ENCODE measurements around the gene CDCA8.
"Not testable (repeated sequence)": the region's sequence is repeated elsewhere in the genome, so short reads cannot be mapped to it uniquely, and the experiment has no call there.

CDCA8 gene

GRCh38 chr1:37685722-37686121 lies 6.6 kb upstream of the CDCA8 start:
- Histone ChIP-seq H3K36me3 (ENCODE audit: low read depth) (peaks cover 64% of the 10 kb centered on the region), H3K27ac (ENCODE audit: poor library complexity, severe bottlenecking) (no peak overlapping the region), H3K4me1 (ENCODE audit: insufficient read depth, poor library complexity, severe bottlenecking) (peaks cover 3% of the 10 kb centered on the region), H3K9me3 (ENCODE audit: severe bottlenecking) (no peaks in the 10 kb centered on the region), H3K4me3 (ENCODE audit: severe bottlenecking) (no peak overlapping the region), H3K27me3 (ENCODE audit: insufficient read depth, poor library complexity, severe bottlenecking) (no peaks in the 10 kb centered on the region)
- TF ChIP-seq CTCF (IDR thresholded peaks at IDR 0.05; ENCODE audit: poor library complexity, severe bottlenecking) = no peak
- DNase-seq (ENCODE audit: low spot score) (no peak), ATAC-seq (ENCODE audit: low read depth) (no peak)

DNA sequence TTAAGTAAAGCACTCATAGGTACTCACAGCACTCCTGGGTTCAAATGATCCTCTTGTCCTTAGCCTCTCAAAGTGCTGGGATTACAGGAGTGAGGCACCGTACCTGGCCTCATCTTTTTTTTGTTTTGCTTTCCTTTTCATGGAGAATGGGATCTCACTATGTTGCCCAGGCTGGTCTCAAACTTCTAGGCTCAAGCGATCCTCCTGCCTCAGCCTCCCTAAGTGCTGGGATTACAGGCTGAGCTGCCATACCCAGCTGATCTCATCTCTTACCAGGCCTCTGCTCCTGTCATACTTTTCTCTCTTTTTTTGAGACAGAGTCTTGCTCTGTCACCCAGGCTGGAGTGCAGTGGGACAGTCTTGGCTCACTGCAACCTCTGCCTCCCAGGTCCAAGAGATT lies 4.6 kb upstream of the CDCA8 start:
- H3K27me3 ChIP-seq (ENCODE audit: insufficient read depth, poor library complexity, severe bottlenecking); ATAC-seq (ENCODE audit: low read depth); H3K27ac ChIP-seq (ENCODE audit: poor library complexity, severe bottlenecking); DNase-seq (ENCODE audit: low spot score); H3K4me3 ChIP-seq (ENCODE audit: severe bottlenecking); H3K9me3 ChIP-seq (ENCODE audit: severe bottlenecking); H3K4me1 ChIP-seq (ENCODE audit: insufficient read depth, poor library complexity, severe bottlenecking): not testable (repeated sequence)
- peaks cover 47% of the 10 kb centered on the region for H3K36me3 ChIP-seq (ENCODE audit: low read depth)

GRCh38 chr1:37688926-37689325 lies 3.4 kb upstream of the CDCA8 start:
- peak overlapping the region; percentile 82 for H3K4me3 ChIP-seq (ENCODE audit: severe bottlenecking)
- DNase-seq (ENCODE audit: low spot score) (no peak), ATAC-seq (ENCODE audit: low read depth) (no peak)
- peaks cover 3% of the 10 kb centered on the region for H3K4me1 ChIP-seq (ENCODE audit: insufficient read depth, poor library complexity, severe bottlenecking)
- no peak overlapping the region for H3K27ac ChIP-seq (ENCODE audit: poor library complexity, severe bottlenecking)
- TF ChIP-seq CTCF (IDR thresholded peaks at IDR 0.05; ENCODE audit: poor library complexity, severe bottlenecking) = no peak
- no peaks in the 10 kb centered on the region for H3K9me3 ChIP-seq (ENCODE audit: severe bottlenecking)
- no peaks in the 10 kb centered on the region for H3K27me3 ChIP-seq (ENCODE audit: insufficient read depth, poor library complexity, severe bottlenecking)
- peaks cover 45% of the 10 kb centered on the region for H3K36me3 ChIP-seq (ENCODE audit: low read depth)

- peak overlapping the region; percentile 40 for H3K27ac ChIP-seq (ENCODE audit: poor library complexity, severe bottlenecking)
- ATAC-seq (ENCODE audit: low read depth) = peak; percentile 24
- TF ChIP-seq CTCF (IDR thresholded peaks at IDR 0.05; ENCODE audit: poor library complexity, severe bottlenecking) = no peak
- no peak for DNase-seq (ENCODE audit: low spot score)
- H3K27me3 ChIP-seq (ENCODE audit: insufficient read depth, poor library complexity, severe bottlenecking) = no peaks in the 10 kb centered on the region
- H3K4me3 ChIP-seq (ENCODE audit: severe bottlenecking) = peak overlapping the region; percentile 82
- peaks cover 51% of the 10 kb centered on the region for H3K36me3 ChIP-seq (ENCODE audit: low read depth)
- peaks cover 3% of the 10 kb centered on the region for H3K4me1 ChIP-seq (ENCODE audit: insufficient read depth, poor library complexity, severe bottlenecking)
- H3K9me3 ChIP-seq (ENCODE audit: severe bottlenecking) = no peaks in the 10 kb centered on the region
Observed at GRCh38 chr1:37691497-37692077, 729 bp upstream of the CDCA8 start.

DNA sequence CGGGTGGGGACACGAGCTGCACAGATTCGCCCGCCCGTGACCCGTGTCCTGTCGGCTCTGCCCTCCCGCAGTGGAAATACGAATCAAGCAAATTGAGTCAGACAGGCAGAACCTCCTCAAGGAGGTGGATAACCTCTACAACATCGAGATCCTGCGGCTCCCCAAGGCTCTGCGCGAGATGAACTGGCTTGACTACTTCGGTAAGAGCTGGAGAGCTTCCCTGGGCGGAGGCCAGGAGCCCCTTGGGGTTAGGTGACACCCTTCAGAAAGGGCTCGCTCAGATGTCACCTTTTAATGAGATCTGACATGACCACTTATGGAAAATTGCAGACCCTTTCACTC lies 489 bp downstream of the CDCA8 start:
- H3K4me3 ChIP-seq (ENCODE audit: severe bottlenecking) = peak overlapping the region; percentile 82
- H3K9me3 ChIP-seq (ENCODE audit: severe bottlenecking) = no peaks in the 10 kb centered on the region
- H3K27me3 ChIP-seq (ENCODE audit: insufficient read depth, poor library complexity, severe bottlenecking) = no peaks in the 10 kb centered on the region
- H3K4me1 ChIP-seq (ENCODE audit: insufficient read depth, poor library complexity, severe bottlenecking) = peaks cover 3% of the 10 kb centered on the region
- ATAC-seq (ENCODE audit: low read depth) = no peak
- peak overlapping the region; percentile 40 for H3K27ac ChIP-seq (ENCODE audit: poor library complexity, severe bottlenecking)
- DNase-seq (ENCODE audit: low spot score) = no peak
- peaks cover 51% of the 10 kb centered on the region for H3K36me3 ChIP-seq (ENCODE audit: low read depth)
- TF ChIP-seq CTCF (IDR thresholded peaks at IDR 0.05; ENCODE audit: poor library complexity, severe bottlenecking) = no peak
